ENCODE measurements around the gene HOXC4. TPM values are rescaled to one million over a fixed set of nuclear protein-coding genes. Genes with fewer than 3 reads are reported as not detected.
"Not testable (repeated sequence)": the region's sequence is repeated elsewhere in the genome, so short reads cannot be mapped to it uniquely, and the experiment has no call there.

Gene HOXC4
- total RNA-seq, 1 donor from 2014 or later, result 1.2 TPM

DNA sequence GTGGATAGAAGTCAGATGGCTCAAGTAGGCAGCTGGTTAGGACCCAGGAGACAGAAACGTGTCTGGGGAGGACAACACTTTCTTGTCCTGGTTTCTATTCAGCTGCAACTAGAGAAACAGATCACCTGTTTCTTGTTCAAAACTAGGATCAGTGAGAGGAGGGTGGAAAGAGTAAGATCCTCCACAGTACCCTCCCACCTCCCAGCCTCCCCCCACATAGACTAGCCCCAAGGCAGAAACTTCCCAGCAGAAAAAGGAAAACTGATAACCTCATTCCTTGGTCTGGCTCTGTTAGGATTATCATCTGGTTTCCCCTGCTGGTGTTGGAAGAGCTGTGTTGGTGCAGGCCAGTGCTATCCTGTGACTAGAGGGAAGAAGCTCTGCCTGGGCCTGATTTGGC is 50.2 kb downstream of the HOXC4 start:
- intact Hi-C loops (cut with DNase I); H3K27ac ChIP-seq; H3K4me1 ChIP-seq; H3K9me3 ChIP-seq; H3K4me3 ChIP-seq; DNase-seq (ENCODE audit: extremely low spot score in 2 of 2); H3K27me3 ChIP-seq; H3K36me3 ChIP-seq: not testable (repeated sequence)

MicroRNAs encoded within 50 kb of the gene (microRNA counts, 767-probe panel; counts per million panel counts)
- microRNA hsa-miR-615-3p (238 to 261 counts per million in 2 donors), microRNA hsa-miR-615-5p (238 to 261 counts per million in 2 donors)

Small RNA genes within 50 kb of the gene (microRNA-seq; reads per million reads assigned to microRNA genes)
- not detected for gene MIR615 (ENCODE audit: borderline number of aligned reads, borderline replicate concordance)

Small RNA genes within 50 kb of the gene (small RNA-seq; reads per million reads assigned to genes)
- gene HOXC5 (not detected), gene MIR615 (not detected), gene RF00019 (not detected)

Other genes starting within 250 kb of the HOXC4 start
- not detected for gene HOXC13, start 115.0 kb upstream of the HOXC4 start, total RNA-seq
- not detected for gene HOXC12, start 98.9 kb upstream of the HOXC4 start, total RNA-seq
- not detected for gene HOXC11, start 80.7 kb upstream of the HOXC4 start, total RNA-seq
- not detected for gene HOTAIR, start 78.9 kb upstream of the HOXC4 start, total RNA-seq
- gene HOXC10, start 68.7 kb upstream of the HOXC4 start, total RNA-seq, result not detected
- gene HOXC9, start 53.7 kb upstream of the HOXC4 start, total RNA-seq, result not detected
- gene HOXC8, start 44.9 kb upstream of the HOXC4 start, total RNA-seq, result not detected
- not detected for gene HOXC6, start 25.4 kb upstream of the HOXC4 start, total RNA-seq
- gene HOXC5, start 20.8 kb upstream of the HOXC4 start, total RNA-seq, result not detected
- 16.5 TPM for gene SMUG1, start 135.2 kb downstream of the HOXC4 start, total RNA-seq
- 21.6 TPM for gene CBX5, start 226.3 kb downstream of the HOXC4 start, total RNA-seq
- gene HNRNPA1, start 226.9 kb downstream of the HOXC4 start, total RNA-seq, result 521 TPM
- not detected for gene NFE2, start 247.2 kb downstream of the HOXC4 start, total RNA-seq

Data from vagina (tissue), 2 donors.